ENCODE data around the gene ZMYND19. TPM values are rescaled to one million over a fixed set of nuclear protein-coding genes. Genes with fewer than 3 reads are reported as not detected.

ZMYND19 gene
- total RNA-seq, 1 experiment from 2014 or later: 79.2 TPM

- DNase-seq: peak; percentile 39
- H4K8ac ChIP-seq (replicated peaks; ENCODE audit: insufficient read length, low read depth, low read length): no peak overlapping the region
- no peak overlapping the region for H3K18ac ChIP-seq (ENCODE audit: insufficient read length, low read depth, low read length)
- no peak overlapping the region for H2BK15ac ChIP-seq (ENCODE audit: low read depth, low read length)
- H2BK12ac ChIP-seq (ENCODE audit: insufficient read length, low read depth, low read length): no peak overlapping the region
- H2AK5ac ChIP-seq (ENCODE audit: insufficient read length, low read length): no peak overlapping the region
- no peaks in the 10 kb centered on the region for H3K9me3 ChIP-seq (ENCODE audit: control insufficient read depth, low read depth, low read length)
- no peaks in the 10 kb centered on the region for H3K27me3 Mint-ChIP-seq (ENCODE audit: low read depth)
- no peak overlapping the region; the same call in 1 of the 2 replicates for H3K14ac ChIP-seq (ENCODE audit: insufficient read depth, low read length)
- TF ChIP-seq CTCF (conservative IDR thresholded peaks at IDR 0.05): no peak
- H3K9me3 Mint-ChIP-seq: no peaks in the 10 kb centered on the region
- peak overlapping the region; percentile 9 for H3K4me2 ChIP-seq (ENCODE audit: insufficient read depth, insufficient read length, low read length)
- no peak overlapping the region for H3K23ac ChIP-seq (ENCODE audit: insufficient read length, low read depth, low read length)
- peaks cover 4% of the 10 kb centered on the region; the same call in 1 of the 2 replicates for H3K4me1 ChIP-seq (ENCODE audit: insufficient read depth, low read length)
- no peak overlapping the region for H2BK120ac ChIP-seq (ENCODE audit: low read depth, low read length, poor library complexity, severe bottlenecking)
- peak overlapping the region; percentile 24 to 94 (median 91); a peak in 5 of 7 replicates for H3K27ac Mint-ChIP-seq
- peaks cover 10% of the 10 kb centered on the region; the same call in 1 of the 2 replicates for H3K79me2 ChIP-seq (ENCODE audit: insufficient read depth, low read length)
- H3K9ac ChIP-seq (ENCODE audit: extremely low read depth, insufficient read length, low read length): no peak overlapping the region
- H3K36me3 Mint-ChIP-seq (ENCODE audit: insufficient read depth in 1 of 3, low read depth in 3 of 3): peaks cover 32 to 72% (median 55%) of the 10 kb centered on the region in 3 experiments
- no peaks in the 10 kb centered on the region for H4K20me1 ChIP-seq (ENCODE audit: control insufficient read depth, insufficient read depth, insufficient read length)
- no CpG with 5 or more reads among the region's 19 CpGs for WGBS (ENCODE audit: extremely low coverage, insufficient read length, low lambda C conversion rate)
- H2BK5ac ChIP-seq (ENCODE audit: insufficient read length, low read length): no peak overlapping the region
- peaks cover 10% of the 10 kb centered on the region for H3K79me1 ChIP-seq (ENCODE audit: insufficient read depth, low read depth, low read length, poor library complexity, severe bottlenecking)
- peaks cover 12% of the 10 kb centered on the region for H3K23me2 ChIP-seq (ENCODE audit: insufficient read length, low read depth, low read length, poor library complexity, severe bottlenecking)
- no peak overlapping the region for H4K5ac ChIP-seq (ENCODE audit: insufficient read length, low read depth, low read length)
- H3K4me1 Mint-ChIP-seq: peaks cover 29 to 40% of the 10 kb centered on the region in 2 experiments
- no peak overlapping the region for H4K91ac ChIP-seq (ENCODE audit: insufficient read length, low read depth, low read length)
- H3T11ph ChIP-seq (ENCODE audit: low read length): no peak overlapping the region
- H2BK20ac ChIP-seq (ENCODE audit: low read depth, low read length, poor library complexity, severe bottlenecking): no peak overlapping the region
- H3K56ac ChIP-seq (ENCODE audit: insufficient read length, low read depth, low read length): no peak overlapping the region
- peak overlapping the region; percentile 86 to 90 for H3K4me3 Mint-ChIP-seq
- no peaks in the 10 kb centered on the region for H3K27me3 ChIP-seq (ENCODE audit: insufficient read depth, low read length)
- no peak overlapping the region for H2AFZ ChIP-seq (ENCODE audit: low read length)
- no peak overlapping the region for H3K4ac ChIP-seq (ENCODE audit: low read depth, low read length)
- no peak overlapping the region for H3K27ac ChIP-seq (ENCODE audit: insufficient read length, low read depth, low read length)
Measured at GRCh38 chr9:137579259-137579604, 11.1 kb downstream of the ZMYND19 start.

All from H9 (cell line).